ENCODE results near the gene CLEC3A. TPM values are rescaled to one million over a fixed set of nuclear protein-coding genes. Genes with fewer than 3 reads are reported as not detected.
"Not testable (repeated sequence)": the region's sequence is repeated elsewhere in the genome, so short reads cannot be mapped to it uniquely, and the experiment has no call there.

The CLEC3A gene, protein sequence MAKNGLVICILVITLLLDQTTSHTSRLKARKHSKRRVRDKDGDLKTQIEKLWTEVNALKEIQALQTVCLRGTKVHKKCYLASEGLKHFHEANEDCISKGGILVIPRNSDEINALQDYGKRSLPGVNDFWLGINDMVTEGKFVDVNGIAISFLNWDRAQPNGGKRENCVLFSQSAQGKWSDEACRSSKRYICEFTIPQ
- total RNA-seq (2014; rRNA removed; shearing (Covaris generic)), result not detected in 2 replicates

DNA sequence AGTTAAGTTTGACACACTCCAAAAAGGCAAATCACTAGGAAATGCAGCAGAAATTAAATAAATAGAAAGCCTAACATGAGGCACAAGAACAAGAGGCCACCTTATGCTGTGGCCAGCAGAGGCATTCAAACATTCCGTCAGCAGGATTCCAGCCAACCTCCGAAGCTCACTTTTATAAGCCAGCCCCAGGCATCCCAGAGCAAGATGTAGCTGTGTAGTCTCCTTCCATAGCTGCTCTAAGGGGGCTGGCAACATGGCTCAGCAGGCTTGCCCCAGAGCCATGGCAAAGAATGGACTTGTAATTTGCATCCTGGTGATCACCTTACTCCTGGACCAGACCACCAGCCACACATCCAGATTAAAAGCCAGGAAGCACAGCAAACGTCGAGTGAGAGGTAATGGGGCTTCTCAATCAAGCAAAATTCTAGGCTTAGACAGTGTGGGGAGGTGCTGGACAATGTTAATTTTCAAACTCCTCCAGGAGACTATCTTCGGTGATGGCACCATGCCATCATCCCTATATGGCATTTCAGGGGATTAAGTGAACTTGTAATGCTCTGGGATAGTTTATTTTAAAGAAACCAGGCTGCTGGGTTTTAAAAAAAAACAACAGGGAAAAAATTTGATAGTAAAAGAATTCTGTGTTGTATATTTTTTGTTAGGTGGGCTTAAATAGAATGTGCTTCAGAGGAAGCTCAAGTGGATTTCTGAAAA lies at the start of gene CLEC3A:
Gene CLEC3A, plus strand, starts transcription at position 202 of the 714 bp plus-strand sequence. Its CDS starts 79 bp downstream, at position 281.
- no peak for DNase-seq (ENCODE audit: low read depth)

DNA sequence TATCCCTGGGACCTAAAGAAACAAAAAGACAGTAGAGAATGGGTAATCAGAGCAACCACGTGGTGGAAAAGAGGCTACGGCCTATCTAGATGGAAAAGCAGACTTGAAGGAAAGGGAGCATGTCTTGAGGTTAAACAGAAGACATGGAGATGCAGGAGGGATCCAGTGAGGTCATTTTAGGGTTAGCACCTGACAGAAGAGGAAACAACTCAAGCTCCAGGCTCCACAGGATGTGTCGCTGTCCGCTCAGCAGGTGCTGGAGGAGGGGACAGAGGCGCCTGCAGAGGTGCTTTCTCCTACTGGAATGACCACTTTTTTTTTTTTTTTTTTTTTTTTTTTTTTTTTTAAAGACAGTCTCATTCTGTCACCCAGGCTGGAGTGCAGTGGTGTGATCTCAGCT lies 47.5 kb upstream of the CLEC3A start:
- peak; percentile 22 for DNase-seq (ENCODE audit: low read depth)

DNA sequence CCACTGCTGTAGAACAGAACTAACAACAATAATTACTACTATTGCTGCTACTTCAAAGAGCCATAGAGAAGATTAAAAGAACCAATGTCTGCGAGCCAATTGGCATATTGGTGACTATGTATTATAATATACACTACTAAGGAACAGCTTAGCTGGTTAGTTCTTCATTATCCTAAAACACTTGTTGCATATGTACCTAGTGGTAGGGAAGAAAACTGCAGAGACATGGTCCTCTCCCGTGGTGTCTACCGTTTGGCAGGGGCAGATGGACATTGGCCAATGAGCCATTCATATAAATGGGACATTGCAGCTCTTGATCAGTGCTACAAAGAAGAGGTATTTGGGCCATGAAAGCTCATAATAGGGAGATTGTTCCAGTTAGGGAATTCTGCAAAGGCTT lies 46.4 kb upstream of the CLEC3A start:
- no peak for DNase-seq (ENCODE audit: low read depth)

DNA sequence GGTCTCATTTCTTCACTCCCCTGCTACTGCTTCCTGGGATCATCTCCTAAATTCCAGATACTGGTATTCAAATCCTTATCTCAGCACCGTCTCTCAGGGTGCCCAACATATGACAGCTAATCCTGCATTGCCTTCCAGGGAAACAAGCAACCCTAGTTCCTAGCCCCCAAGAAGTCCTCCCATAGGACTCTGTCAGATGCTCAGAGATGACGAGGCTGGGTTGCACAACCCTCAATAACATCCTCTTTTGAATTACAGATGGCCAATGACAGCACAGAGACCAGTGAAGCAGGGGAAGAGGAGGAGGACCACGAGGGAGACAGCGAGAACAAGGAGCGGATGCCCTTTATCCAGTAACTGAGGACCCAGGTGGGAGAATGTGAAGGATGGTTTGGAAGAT lies 45.0 kb upstream of the CLEC3A start:
- no peak for DNase-seq (ENCODE audit: low read depth)

DNA sequence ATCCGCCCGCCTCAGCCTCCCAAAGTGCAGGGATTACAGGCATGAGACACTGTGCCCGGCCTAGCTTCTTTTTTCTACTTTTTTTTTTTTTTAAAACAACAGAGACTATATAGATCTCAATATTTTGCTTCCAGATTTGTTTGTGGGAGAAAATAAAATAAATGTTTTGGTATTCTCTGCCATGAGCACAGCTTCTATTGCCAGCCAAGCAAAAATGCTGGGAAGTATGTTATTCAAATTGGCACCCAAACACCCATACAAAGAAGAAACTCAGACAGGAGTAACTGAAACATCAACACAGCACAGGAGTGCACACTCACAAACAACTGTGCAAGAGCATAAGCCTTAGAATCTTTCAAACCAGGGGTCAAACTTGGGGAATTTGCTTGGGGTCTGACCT lies 37.2 kb upstream of the CLEC3A start:
- DNase-seq (ENCODE audit: low read depth), result no peak

DNA sequence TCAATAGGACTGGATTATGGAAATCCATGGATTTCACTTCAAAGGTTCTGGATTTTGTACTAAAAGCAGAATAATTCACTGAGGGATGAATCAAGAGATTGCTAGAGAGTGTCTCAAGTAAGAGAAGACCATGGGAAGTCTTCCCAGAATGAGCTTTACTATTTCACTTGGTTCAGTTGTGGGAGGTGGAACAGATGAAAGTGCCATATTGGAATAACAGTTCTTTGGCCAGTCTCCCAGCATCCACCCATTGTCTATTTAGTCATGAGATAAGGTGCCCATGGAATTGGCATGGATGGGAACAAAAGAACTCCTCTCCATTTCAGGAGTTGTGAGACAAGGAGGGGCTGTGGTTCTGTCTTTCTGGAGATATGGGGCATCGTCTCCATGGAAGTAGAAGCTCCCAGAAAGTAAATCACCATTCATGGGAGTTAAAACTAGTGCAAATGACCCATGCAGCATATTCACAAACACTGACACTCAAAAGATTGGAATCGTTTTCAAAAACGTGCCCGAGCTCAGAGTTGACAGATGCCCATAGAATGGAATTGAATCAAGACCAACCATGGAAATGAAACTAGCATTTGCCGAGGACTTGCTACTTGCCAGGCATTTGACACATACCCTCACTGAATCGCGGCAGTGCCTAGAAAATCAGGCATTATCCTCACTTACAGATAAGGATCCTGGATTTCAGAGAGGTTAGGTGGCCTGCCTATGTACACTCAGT lies 36.2 kb upstream of the CLEC3A start:
- no peak for DNase-seq (ENCODE audit: low read depth)

DNA sequence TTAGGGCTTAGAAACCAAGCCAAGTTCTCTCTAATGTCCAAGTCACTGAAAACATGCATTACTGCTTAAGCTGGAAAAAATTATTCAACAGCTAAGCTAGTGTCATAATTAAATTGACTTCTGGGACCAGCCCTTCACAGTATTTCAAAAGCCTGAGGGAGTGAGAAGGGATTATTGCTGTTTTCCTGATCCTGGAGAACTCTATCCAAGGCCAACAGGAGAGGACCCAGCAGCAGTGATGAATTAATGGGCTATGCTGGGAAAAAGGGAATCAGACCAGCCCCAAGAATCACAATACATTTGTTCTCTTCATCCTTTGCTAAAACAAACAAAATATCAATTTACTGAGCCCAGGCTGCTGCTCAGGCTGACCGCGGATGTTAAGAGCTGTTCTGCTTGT lies 34.5 kb upstream of the CLEC3A start:
- no peak for DNase-seq (ENCODE audit: low read depth)

DNA sequence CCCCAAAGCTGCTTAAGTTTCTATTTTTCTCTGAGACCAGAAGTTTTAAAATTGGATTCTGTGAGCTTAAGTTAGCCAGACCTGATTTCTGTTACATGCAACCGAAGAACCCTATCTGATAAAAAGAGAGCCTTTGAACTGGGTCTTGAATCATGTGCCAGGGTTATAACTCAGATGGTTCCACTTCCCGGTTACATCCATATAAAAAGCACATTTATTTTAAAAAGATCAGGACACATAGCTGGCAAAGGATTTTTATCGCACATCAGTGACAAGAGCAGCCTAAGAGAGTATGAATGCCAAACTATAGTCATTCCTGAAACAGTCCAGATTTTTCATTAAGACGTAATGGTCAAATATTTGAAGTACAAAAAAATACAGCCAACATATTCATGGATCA lies 32.5 kb upstream of the CLEC3A start:
- DNase-seq (ENCODE audit: low read depth), result no peak

DNA sequence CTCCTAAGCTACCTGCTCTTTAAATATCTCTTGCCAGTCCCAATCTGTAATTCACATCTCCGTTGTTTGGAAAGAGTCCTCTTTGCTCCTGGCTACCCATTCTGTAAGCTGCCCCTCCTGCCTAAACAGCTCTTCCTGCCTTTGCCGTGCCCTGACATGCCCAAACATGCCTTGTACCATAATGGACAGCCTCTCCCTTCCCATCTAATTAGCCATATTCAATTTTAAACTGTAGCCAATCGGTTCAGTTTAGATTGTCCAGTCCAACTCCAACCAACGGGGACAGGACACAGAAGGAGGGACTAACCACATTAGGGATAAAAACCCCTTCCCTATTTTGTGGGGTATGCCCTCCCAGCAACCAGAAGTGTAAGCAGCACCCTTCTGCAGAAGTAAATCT lies 30.6 kb upstream of the CLEC3A start:
- no peak for DNase-seq (ENCODE audit: low read depth)

DNA sequence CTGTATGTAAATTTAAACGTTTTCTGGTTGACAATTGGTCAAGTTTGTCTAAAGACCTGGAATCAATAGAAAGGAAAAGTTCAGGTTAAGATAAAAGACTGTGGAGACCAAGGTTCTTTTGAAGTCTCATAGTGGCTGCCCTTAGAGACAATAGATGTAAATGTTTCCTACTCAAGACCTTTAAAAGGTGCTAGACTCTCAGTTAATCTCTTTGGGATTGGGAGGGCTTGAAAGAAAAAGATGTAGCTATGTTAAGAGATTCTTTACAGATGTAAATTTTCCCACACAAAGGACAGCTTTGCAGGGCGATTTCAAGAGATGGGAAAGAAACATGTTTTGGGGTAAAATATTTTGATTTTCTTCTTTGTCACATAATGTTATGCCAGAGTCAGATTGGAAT lies 30.0 kb upstream of the CLEC3A start:
- DNase-seq (ENCODE audit: low read depth), result not testable (repeated sequence)

DNA sequence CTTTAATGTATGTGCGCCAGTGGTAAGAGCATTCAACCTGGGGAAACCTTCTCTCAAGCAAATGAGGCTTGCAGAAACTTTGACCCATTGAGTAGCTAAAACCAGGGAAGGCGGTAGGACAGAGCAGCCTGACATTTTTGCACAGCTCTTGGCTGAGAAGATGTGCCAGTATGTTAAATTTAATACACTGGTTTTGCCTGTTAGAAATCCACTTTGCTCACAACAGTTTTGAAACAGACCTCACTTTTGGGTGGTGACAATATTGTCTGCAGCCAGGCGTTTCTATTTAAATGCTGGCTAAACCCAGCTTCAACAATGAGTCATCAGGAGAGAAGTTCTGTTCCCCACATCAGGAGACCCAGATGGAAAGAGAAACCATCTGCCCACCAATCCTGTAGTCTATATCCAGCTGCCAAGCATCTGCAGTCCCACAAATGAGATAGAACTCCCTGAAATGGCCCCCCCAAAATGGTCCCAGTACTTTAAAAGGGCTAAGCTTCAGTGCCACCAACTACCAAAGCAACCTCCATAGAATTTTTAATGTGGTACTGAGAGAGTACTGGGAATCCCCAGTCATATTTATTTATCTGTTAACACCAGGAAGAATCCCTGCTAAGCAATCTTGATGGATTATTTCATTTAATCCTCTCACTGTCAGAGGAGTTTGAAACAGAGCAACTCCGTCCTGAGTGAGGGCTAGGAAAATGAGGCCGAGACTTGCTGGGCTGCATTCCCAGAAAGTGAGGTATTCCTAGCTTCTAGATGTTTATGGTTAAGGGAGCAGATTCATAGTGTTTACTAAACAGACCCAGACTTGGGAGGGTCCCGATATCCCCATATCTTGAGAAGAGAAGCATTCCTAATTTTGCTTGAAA lies 29.0 kb upstream of the CLEC3A start:
- peak; percentile 20 for DNase-seq (ENCODE audit: low read depth)

DNA sequence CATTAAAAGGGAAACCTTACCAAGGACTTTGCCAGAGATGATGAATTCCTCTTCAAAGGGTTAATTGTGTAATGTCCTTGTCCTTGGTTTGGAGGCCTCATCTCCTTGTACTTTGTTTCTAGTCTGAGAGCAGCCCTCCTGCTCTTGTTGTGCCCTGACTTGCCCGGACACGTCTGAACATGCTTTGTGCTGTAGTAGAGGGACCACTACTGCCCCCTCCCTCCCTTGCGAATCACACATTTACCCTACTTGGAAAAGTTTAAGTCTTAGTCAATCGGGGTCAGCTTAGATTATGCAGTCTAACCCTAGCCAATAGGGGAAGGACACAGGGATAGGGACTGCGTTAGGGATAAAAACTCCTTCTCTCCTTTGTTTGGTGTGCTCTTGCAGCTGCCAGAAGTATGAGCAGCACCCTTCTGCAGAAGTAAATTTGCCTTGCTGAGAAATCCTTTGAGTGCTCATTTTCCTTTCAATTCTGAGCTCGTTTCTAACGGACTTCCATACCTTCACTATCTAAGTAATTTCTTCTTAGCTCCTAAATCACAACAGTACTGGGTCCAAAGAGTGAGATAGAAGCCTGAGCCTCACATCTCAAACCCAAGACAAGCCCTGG lies 26.4 kb upstream of the CLEC3A start:
- no peak for DNase-seq (ENCODE audit: low read depth)

DNA sequence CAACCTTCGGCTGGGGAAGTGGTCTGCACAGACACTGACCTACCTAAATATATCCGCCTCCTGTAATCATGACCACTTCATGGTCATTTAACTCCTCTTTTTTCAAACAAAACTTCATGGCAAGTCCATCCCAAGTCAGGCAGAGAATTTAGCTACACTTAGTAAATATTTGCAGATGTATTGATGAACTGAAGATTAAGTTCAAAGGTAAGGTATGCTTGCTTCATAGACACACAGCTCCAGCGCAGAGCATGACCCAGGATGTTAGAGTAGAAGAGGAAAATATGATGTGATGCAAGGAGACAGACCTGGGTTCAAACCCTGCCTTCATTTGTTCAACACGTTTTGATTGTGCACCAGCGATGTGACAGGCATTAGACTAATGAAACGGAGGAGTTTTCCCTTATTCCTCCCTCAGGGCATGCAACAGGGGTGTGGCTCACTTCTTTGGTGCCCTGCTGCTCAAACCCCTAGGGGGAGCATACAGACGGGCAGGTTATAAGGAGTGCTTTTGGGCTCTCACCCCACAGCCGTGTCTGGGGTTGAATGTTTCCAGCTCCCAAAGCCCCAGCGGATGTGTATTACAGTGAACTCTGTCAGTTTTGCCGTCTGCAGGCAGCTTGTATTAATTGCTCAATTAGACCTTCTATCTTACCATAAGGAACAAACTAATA lies 23.9 kb upstream of the CLEC3A start:
- DNase-seq (ENCODE audit: low read depth), result no peak

DNA sequence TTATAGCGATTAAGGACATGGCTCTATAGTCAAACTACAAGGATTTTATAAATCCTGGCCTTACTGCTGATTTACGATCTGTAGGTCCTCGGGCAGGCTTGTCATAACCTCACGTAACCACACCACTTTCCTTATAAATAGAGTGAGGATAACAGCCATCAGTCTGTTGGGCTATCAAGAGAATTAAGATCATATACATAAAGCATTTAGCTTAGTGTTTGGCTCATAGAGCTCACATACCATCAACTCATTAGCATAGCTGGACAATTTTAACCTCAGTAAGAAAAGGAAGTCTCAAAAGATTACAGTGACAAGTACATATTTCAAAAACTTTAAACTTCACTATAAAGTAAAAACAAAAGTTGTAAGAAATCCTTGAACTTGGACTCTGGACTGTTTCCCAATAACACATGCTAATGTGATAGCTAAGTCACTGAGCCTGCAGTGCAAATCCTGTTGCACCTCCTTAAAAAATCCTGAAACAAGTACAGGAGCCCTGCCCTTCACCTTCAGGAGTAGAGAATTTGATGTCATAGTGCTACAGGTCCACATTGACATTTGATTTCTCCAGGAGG lies 20.8 kb upstream of the CLEC3A start:
- DNase-seq (ENCODE audit: low read depth), result no peak

DNA sequence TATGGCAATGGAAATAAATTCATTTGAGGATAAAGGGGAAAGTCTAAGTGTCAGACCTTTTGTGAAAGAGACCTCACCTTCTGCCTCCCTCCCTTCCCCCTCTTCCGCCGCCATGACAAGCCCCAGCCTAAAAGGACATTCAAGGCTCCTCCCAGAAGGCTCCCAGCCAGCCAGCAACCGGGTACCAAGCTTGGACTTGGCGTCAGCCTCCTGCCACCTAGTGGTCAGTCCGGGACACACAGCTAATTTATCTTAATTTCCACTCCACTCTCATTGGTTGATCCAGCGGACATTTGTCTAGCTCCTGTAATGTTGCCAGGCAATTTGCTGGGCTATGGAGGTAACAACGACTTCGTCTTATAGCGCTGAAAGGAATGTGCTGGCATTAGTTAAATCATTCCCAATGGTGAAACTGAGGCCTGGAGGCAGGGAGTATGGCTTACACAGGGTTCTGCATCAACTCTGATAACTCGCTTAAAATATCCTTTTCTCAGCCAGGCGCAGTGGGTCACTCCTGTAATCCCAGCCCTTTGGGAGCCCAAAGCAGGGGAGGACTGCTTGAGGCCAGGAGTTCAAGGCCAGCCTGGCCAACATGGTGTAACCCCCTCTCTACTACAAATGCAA lies 19.3 kb upstream of the CLEC3A start:
- peak; percentile 75 for DNase-seq (ENCODE audit: low read depth)

DNA sequence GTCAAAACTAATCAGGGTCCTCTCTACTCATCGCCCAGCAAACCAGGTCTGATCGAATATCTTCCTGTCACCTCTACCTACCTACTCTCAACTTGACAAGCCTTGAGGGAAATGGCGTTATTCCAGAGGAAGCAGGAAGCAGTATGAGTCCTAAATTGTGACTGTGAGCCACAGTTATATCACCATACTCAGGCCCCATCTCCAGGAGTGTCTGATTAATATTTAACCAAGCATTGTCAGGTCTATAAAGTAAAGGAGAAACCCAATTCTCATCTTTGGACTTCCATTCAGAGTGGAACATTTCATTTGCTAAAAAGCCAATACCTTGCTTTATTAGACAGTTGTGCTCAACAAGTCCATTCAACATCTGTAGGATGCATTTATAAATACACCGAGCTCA lies 17.8 kb upstream of the CLEC3A start:
- DNase-seq (ENCODE audit: low read depth), result no peak

DNA sequence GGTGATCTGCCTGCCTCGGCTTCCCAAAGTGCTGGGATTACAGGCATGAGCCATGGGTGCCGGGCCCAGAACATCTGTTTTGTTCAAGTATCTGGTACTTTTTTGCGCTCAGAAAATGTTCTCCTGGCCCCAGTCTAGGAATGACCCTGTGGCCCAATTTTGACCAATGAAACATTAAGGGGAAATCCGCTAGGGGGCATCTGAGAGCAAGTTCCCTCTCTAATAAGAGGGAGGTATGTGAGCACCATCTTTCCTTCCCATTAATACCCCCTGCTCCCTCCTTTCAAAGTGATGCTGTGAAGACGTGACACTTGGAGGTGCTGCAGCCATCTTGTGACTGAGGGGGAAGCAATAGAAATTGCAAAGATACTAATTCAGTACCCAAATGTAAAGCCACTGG lies 16.5 kb upstream of the CLEC3A start:
- peak; percentile 16 for DNase-seq (ENCODE audit: low read depth)

DNA sequence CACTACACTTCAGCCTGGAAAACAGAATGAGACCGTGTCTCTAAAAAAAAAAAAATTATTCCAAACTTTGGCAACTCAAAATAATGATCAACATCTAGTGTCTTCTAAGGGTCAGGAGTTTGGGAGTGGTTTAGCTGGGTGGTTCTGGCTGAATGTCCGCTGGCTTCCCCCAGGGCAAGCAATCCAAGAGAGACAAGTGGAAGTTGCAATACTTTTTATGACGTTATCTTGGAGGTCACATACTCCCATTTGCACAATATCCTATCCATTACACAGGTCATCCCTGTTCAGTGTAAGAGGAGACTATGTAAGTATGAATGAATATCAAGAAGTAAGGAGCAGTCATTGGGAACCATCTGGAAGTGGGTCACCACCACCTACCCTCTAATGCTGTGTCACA lies 15.2 kb upstream of the CLEC3A start:
- no peak for DNase-seq (ENCODE audit: low read depth)

DNA sequence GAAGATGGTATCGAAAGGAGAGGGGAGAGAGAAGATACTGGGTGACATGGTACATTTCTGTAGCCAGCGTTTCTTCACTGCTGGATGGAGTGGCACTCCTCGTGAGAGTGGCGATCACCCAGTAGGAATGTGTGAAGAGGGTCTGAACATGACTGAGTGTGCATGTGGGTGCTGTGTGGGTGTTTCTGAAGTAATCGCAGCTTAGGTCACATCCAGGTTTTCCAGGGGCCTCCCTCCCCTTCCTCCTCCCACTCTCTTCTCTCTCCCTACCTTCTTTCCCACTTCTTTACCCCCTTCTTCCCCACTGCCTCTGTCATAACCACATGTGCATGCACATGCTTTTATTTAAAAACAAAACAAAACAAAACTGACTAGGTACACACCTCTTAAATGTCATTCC lies 1.8 kb downstream of the CLEC3A start:
- no peak for DNase-seq (ENCODE audit: low read depth)

DNA sequence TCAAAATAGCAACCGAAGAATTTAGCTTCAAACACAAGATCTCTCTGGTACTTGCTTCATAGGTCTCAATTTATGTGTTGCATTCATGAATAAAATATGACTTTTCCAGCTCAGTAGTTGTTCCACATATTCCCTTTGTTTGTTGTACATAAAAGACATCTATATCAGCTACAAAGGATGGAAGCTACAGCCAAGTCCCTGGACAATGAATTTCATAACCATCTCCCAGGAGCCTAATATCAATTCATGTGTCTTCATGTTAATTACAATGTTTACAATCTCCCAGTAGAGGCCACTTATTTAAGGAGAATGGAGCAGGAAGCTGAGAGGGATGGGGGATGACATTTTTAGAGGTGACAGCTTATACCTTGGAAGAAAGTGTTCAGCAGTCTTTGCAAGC lies 3.3 kb downstream of the CLEC3A start:
- no peak for DNase-seq (ENCODE audit: low read depth)

Data from M059J (cell line).